ENCODE measurements around the gene WFDC2.

GRCh38 chr20:45508068-45508886 lies 38.7 kb downstream of the WFDC2 start:
- TF ChIP-seq POLR2A (IDR thresholded peaks at IDR 0.05; ENCODE audit: low read depth) (no peak), CTCF (IDR thresholded peaks at IDR 0.05) (no peak), EP300 (IDR thresholded peaks at IDR 0.05) (no peak)
